GM23338 (cell line): ENCODE measurements around the gene KLRB1. TPM values are rescaled to one million over a fixed set of nuclear protein-coding genes. Genes with fewer than 3 reads are reported as not detected.
"Not testable (repeated sequence)": the region's sequence is repeated elsewhere in the genome, so short reads cannot be mapped to it uniquely, and the experiment has no call there.

ENCODE experiments used
- ATAC-seq: fragments of 200-7000 bp; cut with Tn5 transposase; 3 replicates; pipeline ENCODE4 v1.9.1; 2020
- DNase-seq: peaks from one replicate; pipeline ENCODE4 v3.0.0-alpha.2; 2015; ENCODE audit warnings: low spot score
- H2AFZ ChIP-seq: fragments of 200-600 bp; sonication (generic); 2 replicates; pipeline ENCODE4 v1.8.0; 2016; ENCODE audit warnings: antibody characterized with exemption, mild to moderate bottlenecking, moderate library complexity
- H3F3A ChIP-seq: fragments of 200-600 bp; sonication (generic); replicated peaks from 2 replicates; pipeline ENCODE4 v1.8.0; 2017; ENCODE audit warnings: antibody characterized with exemption, mixed run types, low read depth
- H3K27ac ChIP-seq: fragments of 200-600 bp; sonication (generic); 2 replicates; pipeline ENCODE4 v1.6.1; 2016; ENCODE audit warnings: low read depth
- H3K27me3 ChIP-seq: fragments of 200-600 bp; sonication (generic); 2 replicates; pipeline ENCODE4 v1.8.0; 2016; ENCODE audit warnings: mild to moderate bottlenecking, mixed run types, moderate library complexity; ENCODE audit not compliant: insufficient read depth
- H3K36me3 ChIP-seq: fragments of 200-600 bp; sonication (generic); 2 replicates; pipeline ENCODE4 v1.8.0; 2016; ENCODE audit warnings: mild to moderate bottlenecking; ENCODE audit not compliant: insufficient read depth
- H3K4me1 ChIP-seq: fragments of 200-600 bp; sonication (generic); 2 replicates; pipeline ENCODE4 v1.8.0; 2016; ENCODE audit warnings: mild to moderate bottlenecking, moderate library complexity; ENCODE audit not compliant: insufficient read depth
- H3K4me2 ChIP-seq: fragments of 200-600 bp; sonication (generic); 2 replicates; pipeline ENCODE4 v1.7.1; 2017; ENCODE audit warnings: mixed run types
- H3K4me3 ChIP-seq: fragments of 200-600 bp; sonication (generic); 2 replicates; pipeline ENCODE4 v1.6.1; 2016; ENCODE audit warnings: mixed run types
- H3K79me2 ChIP-seq: fragments of 200-600 bp; sonication (generic); replicated peaks from 2 replicates; pipeline ENCODE4 v1.8.0; 2017; ENCODE audit warnings: mild to moderate bottlenecking; ENCODE audit not compliant: insufficient read depth
- H3K9me2 ChIP-seq: fragments of 200-600 bp; sonication (generic); 2 replicates; pipeline ENCODE4 v1.8.0; 2017; ENCODE audit not compliant: insufficient read depth
- H4K20me1 ChIP-seq: fragments of 200-600 bp; sonication (generic); replicated peaks from 2 replicates; pipeline ENCODE4 v1.8.0; 2017; ENCODE audit warnings: mild to moderate bottlenecking; ENCODE audit not compliant: insufficient read depth
- H3K27ac Mint-ChIP-seq: 2 replicates; pipeline ENCODE4 v1.8.0; 2020; ENCODE audit warnings: inconsistent platforms, mild to moderate bottlenecking, moderate library complexity, mixed read lengths
- H3K27me3 Mint-ChIP-seq: 3 replicates; pipeline ENCODE4 v1.8.0; 2022; ENCODE audit warnings: low read depth, mild to moderate bottlenecking, moderate library complexity, mixed read lengths, inconsistent platforms; ENCODE audit not compliant: insufficient read depth, poor library complexity
- H3K36me3 Mint-ChIP-seq: 3 replicates; pipeline ENCODE4 v1.8.0; 2021; ENCODE audit warnings: low read depth, mild to moderate bottlenecking, inconsistent platforms, moderate library complexity, mixed read lengths
- H3K4me1 Mint-ChIP-seq: 3 replicates; pipeline ENCODE4 v1.8.0; 2020; ENCODE audit warnings: mild to moderate bottlenecking, inconsistent platforms, mixed read lengths
- H3K4me3 Mint-ChIP-seq: 3 replicates; pipeline ENCODE4 v1.8.0; 2021; ENCODE audit warnings: moderate library complexity, mild to moderate bottlenecking, inconsistent platforms, mixed read lengths
- H3K9me3 Mint-ChIP-seq: 3 replicates; pipeline ENCODE4 v1.8.0; 2020; ENCODE audit warnings: moderate library complexity, mild to moderate bottlenecking, inconsistent platforms, mixed read lengths
- CREB1 ChIP-seq: fragments of 250-450 bp; sonication (Bioruptor Pico); IDR thresholded peaks from 2 replicates; pipeline ENCODE4 v1.5.0; 2020; ENCODE audit warnings: low read depth, mild to moderate bottlenecking, moderate library complexity
- CTCF ChIP-seq, 2 experiments: fragments of 200-600 bp in 1 of 2; sonication (generic) in 1 of 2; conservative IDR thresholded peaks; 2 replicates each; pipeline versions ENCODE4 v1.5.1 to v1.6.1; 2016 to 2017; ENCODE audit warnings: antibody characterized with exemption in 2 of 2, low read depth in 2 of 2, mild to moderate bottlenecking in 2 of 2, moderate library complexity in 1 of 2
- EZH2 ChIP-seq: fragments of 200-600 bp; sonication (generic); IDR thresholded peaks from one replicate; pipeline ENCODE4 v1.8.0; 2017; ENCODE audit warnings: antibody characterized with exemption, mild to moderate bottlenecking, low read depth; ENCODE audit not compliant: unreplicated experiment
- EZH2phosphoT487 ChIP-seq: fragments of 200-600 bp; sonication (generic); IDR thresholded peaks from one replicate; pipeline ENCODE4 v1.8.1; 2018; ENCODE audit warnings: antibody characterized with exemption; ENCODE audit not compliant: unreplicated experiment
- JUNB ChIP-seq: IDR thresholded peaks from one replicate; pipeline ENCODE4 v1.6.1; 2016; ENCODE audit warnings: antibody characterized with exemption; ENCODE audit not compliant: unreplicated experiment
- NANOG ChIP-seq: IDR thresholded peaks from 2 replicates; pipeline ENCODE4 v1.6.1; 2016; ENCODE audit warnings: antibody characterized with exemption, borderline replicate concordance
- POLR2AphosphoS5 ChIP-seq: IDR thresholded peaks from 2 replicates; pipeline ENCODE4 v1.6.1; 2016; ENCODE audit warnings: antibody characterized with exemption, low read depth
- REST ChIP-seq: IDR thresholded peaks from one replicate; pipeline ENCODE4 v1.6.1; 2018; ENCODE audit warnings: antibody characterized with exemption; ENCODE audit not compliant: unreplicated experiment
- STAT1 ChIP-seq: IDR thresholded peaks from one replicate; pipeline ENCODE4 v1.6.1; 2016; ENCODE audit warnings: antibody characterized with exemption; ENCODE audit not compliant: unreplicated experiment
- ZNF114 ChIP-seq: fragments of 250-450 bp; sonication (Bioruptor Pico); IDR thresholded peaks from 2 replicates; pipeline ENCODE4 v1.5.0; 2020; ENCODE audit warnings: mild to moderate bottlenecking, moderate library complexity
- ZNF331 ChIP-seq: fragments of 250-450 bp; sonication (Bioruptor Pico); IDR thresholded peaks from 2 replicates; pipeline ENCODE4 v1.5.0; 2020; ENCODE audit warnings: low read depth, mild to moderate bottlenecking, moderate library complexity
- polyA plus RNA-seq: library from polyadenylated mRNA; unstranded; fragments of >200 nt; fragmentation: Nextera tagmentation; extraction: Ambion mirVana; gene quantifications from 2 replicates; pipeline ENCODE4 v1.2.1, GENCODE V29; 2016
- total RNA-seq: library from RNA; depleted of rRNA; stranded (reverse); fragments of >200 nt; shearing (Covaris generic); gene quantifications from 2 replicates; pipeline ENCODE4 v1.2.3, GENCODE V29; 2014

KLRB1 gene
- total and polyA plus RNA-seq, 2 experiments from 2014 or later: 0.18 TPM; not detected in 1

GRCh38 chr12:9615420-9616136 lies 7.9 kb upstream of the KLRB1 start (continued):
- no peak for TF ChIP-seq CTCF (conservative IDR thresholded peaks at IDR 0.05; ENCODE audit: low read depth in 2 of 2)

GRCh38 chr12:9610606-9611005 lies 2.9 kb upstream of the KLRB1 start:
- not testable (repeated sequence) for H4K20me1 ChIP-seq, H3K27me3 ChIP-seq, ATAC-seq, H3K4me1 Mint-ChIP-seq, H3K27me3 Mint-ChIP-seq, H3K79me2 ChIP-seq, H3K9me2 ChIP-seq, H3K27ac Mint-ChIP-seq, H3K4me3 Mint-ChIP-seq, H2AFZ ChIP-seq, H3K27ac ChIP-seq, H3K36me3 ChIP-seq, H3K4me1 ChIP-seq, H3F3A ChIP-seq, DNase-seq, H3K4me2 ChIP-seq, H3K4me3 ChIP-seq
- H3K9me3 Mint-ChIP-seq: peaks cover 33% of the 10 kb centered on the region
- H3K36me3 Mint-ChIP-seq: peaks cover 27% of the 10 kb centered on the region

- Mint-ChIP-seq H3K27ac (no peak overlapping the region), H3K36me3 (peaks cover 27% of the 10 kb centered on the region), H3K4me3 (no peak overlapping the region), H3K27me3 (peaks cover 3% of the 10 kb centered on the region), H3K4me1 (no peaks in the 10 kb centered on the region), H3K9me3 (peaks cover 28% of the 10 kb centered on the region)
- H3K4me1 ChIP-seq: no peaks in the 10 kb centered on the region
- no peaks in the 10 kb centered on the region for H3K27me3 ChIP-seq
- DNase-seq (no peak), ATAC-seq (no peak)
- H3K9me2 ChIP-seq: no peaks in the 10 kb centered on the region
- no peaks in the 10 kb centered on the region for H4K20me1 ChIP-seq
- no peaks in the 10 kb centered on the region for H3F3A ChIP-seq
- no peak overlapping the region for H3K27ac ChIP-seq
- no peak overlapping the region for H2AFZ ChIP-seq
- H3K36me3 ChIP-seq: no peaks in the 10 kb centered on the region; the same call in 1 of the 2 replicates
- H3K4me2 ChIP-seq: no peak overlapping the region
- no peaks in the 10 kb centered on the region for H3K79me2 ChIP-seq
- no peak overlapping the region for H3K4me3 ChIP-seq
- TF ChIP-seq ZNF331 (CRISPR knock-in tag) (no peak), EZH2phosphoT487 (no peak), POLR2AphosphoS5 (no peak), REST (no peak), CTCF (conservative IDR thresholded peaks at IDR 0.05; ENCODE audit: low read depth in 2 of 2) (no peak), JUNB (no peak), STAT1 (no peak), ZNF114 (no peak), EZH2 (no peak), CREB1 (CRISPR knock-in tag) (no peak), NANOG (no peak)
Measured at GRCh38 chr12:9606736-9607372, 862 bp downstream of the KLRB1 start.
